ENCODE measurements around the gene TSHR. TPM values are rescaled to one million over a fixed set of nuclear protein-coding genes. Genes with fewer than 3 reads are reported as not detected.

TSHR gene
- total RNA-seq, 2 experiments from 2014 or later, result not detected

DNA sequence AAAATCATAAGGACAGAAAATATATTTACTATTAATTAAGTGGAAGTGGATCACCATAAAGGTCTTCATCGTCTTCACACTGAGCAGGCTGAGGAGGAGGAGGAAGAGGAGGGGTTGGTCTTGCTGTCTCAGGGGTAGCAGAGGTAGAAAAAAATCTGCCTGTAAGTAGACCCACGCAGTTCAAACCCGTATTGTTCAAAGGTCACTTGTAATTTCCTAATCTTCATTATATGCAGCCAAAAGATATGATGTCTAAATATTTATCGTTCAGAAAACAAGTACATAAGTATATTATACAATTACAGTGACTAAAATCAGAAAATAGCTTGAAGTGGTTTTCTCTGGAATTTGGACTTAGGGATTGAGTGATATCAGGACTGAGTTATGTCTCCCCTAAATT, 193.2 kb downstream of the TSHR start:
- TF ChIP-seq CTCF (IDR thresholded peaks at IDR 0.05), result no peak
- no peak for ATAC-seq (ENCODE audit: poor library complexity)
- no peak overlapping the region for H3K27ac Mint-ChIP-seq
- H3K4me1 Mint-ChIP-seq (ENCODE audit: low read depth), result peaks cover 12% of the 10 kb centered on the region
- H3K9me3 Mint-ChIP-seq, result no peaks in the 10 kb centered on the region
- ChIA-PET POLR2A (no interaction called here), CTCF (no interaction called here)
- Histone ChIP-seq H3K27ac (ENCODE audit: low read depth in 1 of 2, low read length in 2 of 2) (no peak overlapping the region), H3K4me3 (ENCODE audit: low read length) (no peak overlapping the region), H3K27me3 (ENCODE audit: control insufficient read depth in 1 of 2, insufficient read depth in 2 of 2, low read length in 2 of 2) (no peaks in the 10 kb centered on the region), H3K9me3 (ENCODE audit: control insufficient read depth in 1 of 2, insufficient read depth in 1 of 2, low read length in 2 of 2) (no peaks in the 10 kb centered on the region), H3K36me3 (ENCODE audit: insufficient read depth, low read length) (no peaks in the 10 kb centered on the region), H3K4me1 (ENCODE audit: insufficient read depth, low read length) (peaks cover 4% of the 10 kb centered on the region)
- no peaks in the 10 kb centered on the region for H3K36me3 Mint-ChIP-seq (ENCODE audit: low read depth)
- no peak overlapping the region for H3K4me3 Mint-ChIP-seq
- H3K27me3 Mint-ChIP-seq, result no peaks in the 10 kb centered on the region
- DNase-seq, result no peak
- intact Hi-C loops (cut with DNase I, micrococcal nuclease), result no loop called here

DNA sequence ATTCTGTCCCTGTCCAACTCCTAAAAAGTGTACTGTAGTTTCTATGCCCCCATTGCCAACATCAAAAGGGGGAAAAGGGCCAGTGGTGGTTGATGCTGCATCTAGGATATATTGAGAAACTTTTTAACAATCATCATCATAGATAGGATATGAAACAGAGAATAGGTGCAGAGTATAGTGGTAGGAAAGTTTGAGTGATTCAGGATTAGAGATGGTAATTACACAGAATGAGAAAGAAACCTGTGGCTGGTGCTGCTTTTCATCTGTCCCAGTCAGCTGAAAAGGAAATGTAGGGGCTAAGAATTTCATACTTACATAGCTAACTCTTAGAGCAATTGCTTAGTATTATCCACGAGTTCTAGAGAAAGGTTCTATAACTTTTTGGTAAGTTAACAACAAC, 197.8 kb downstream of the TSHR start:
- Histone ChIP-seq H3K4me3 (ENCODE audit: low read length) (no peak overlapping the region), H3K27me3 (ENCODE audit: control insufficient read depth in 1 of 2, insufficient read depth in 2 of 2, low read length in 2 of 2) (no peaks in the 10 kb centered on the region), H3K27ac (ENCODE audit: low read depth in 1 of 2, low read length in 2 of 2) (no peak overlapping the region), H3K36me3 (ENCODE audit: insufficient read depth, low read length) (no peaks in the 10 kb centered on the region), H3K4me1 (ENCODE audit: insufficient read depth, low read length) (no peaks in the 10 kb centered on the region), H3K9me3 (ENCODE audit: control insufficient read depth in 1 of 2, insufficient read depth in 1 of 2, low read length in 2 of 2) (no peaks in the 10 kb centered on the region)
- H3K27ac Mint-ChIP-seq, result no peak overlapping the region
- no peak overlapping the region for H3K4me3 Mint-ChIP-seq
- intact Hi-C loops (cut with DNase I, micrococcal nuclease), result no loop called here
- H3K27me3 Mint-ChIP-seq, result no peaks in the 10 kb centered on the region
- H3K9me3 Mint-ChIP-seq, result no peaks in the 10 kb centered on the region
- H3K36me3 Mint-ChIP-seq (ENCODE audit: low read depth), result no peaks in the 10 kb centered on the region
- DNase-seq (no peak), ATAC-seq (ENCODE audit: poor library complexity) (no peak)
- no peaks in the 10 kb centered on the region for H3K4me1 Mint-ChIP-seq (ENCODE audit: low read depth)
- TF ChIP-seq CTCF (IDR thresholded peaks at IDR 0.05), result no peak
- CTCF ChIA-PET, result no interaction called here
- POLR2A ChIA-PET, result no interaction called here

GRCh38 chr14:81157431-81157830, 202.0 kb downstream of the TSHR start:
- intact Hi-C loops (cut with DNase I, micrococcal nuclease), result no loop called here
- Mint-ChIP-seq H3K27me3 (no peaks in the 10 kb centered on the region), H3K27ac (no peak overlapping the region), H3K36me3 (ENCODE audit: low read depth) (no peaks in the 10 kb centered on the region), H3K9me3 (no peaks in the 10 kb centered on the region), H3K4me1 (ENCODE audit: low read depth) (no peaks in the 10 kb centered on the region), H3K4me3 (no peak overlapping the region)
- Histone ChIP-seq H3K4me3 (ENCODE audit: low read length) (no peak overlapping the region), H3K36me3 (ENCODE audit: insufficient read depth, low read length) (no peaks in the 10 kb centered on the region), H3K27me3 (ENCODE audit: control insufficient read depth in 1 of 2, insufficient read depth in 2 of 2, low read length in 2 of 2) (no peaks in the 10 kb centered on the region), H3K4me1 (ENCODE audit: insufficient read depth, low read length) (no peaks in the 10 kb centered on the region), H3K9me3 (ENCODE audit: control insufficient read depth in 1 of 2, insufficient read depth in 1 of 2, low read length in 2 of 2) (no peaks in the 10 kb centered on the region), H3K27ac (ENCODE audit: low read depth in 1 of 2, low read length in 2 of 2) (no peak overlapping the region)
- ChIA-PET CTCF (no interaction called here), POLR2A (interaction anchor here (1.0 to 1.4 kb wide), 2 partner anchors 13 to 28 kb away, joined by 4 read pairs; no protein-coding TSS in a partner anchor)
- DNase-seq (no peak), ATAC-seq (ENCODE audit: poor library complexity) (no peak)
- TF ChIP-seq CTCF (IDR thresholded peaks at IDR 0.05), result no peak

Measured in CD4-positive, alpha-beta T cell (primary cell).